PFSK-1 (cell line): ENCODE measurements around the gene RBPMS2.

Source experiments
- POLR2AphosphoS5 ChIP-seq: IDR thresholded peaks from 2 replicates; pipeline ENCODE4 v1.6.1; 2012; ENCODE audit warnings: low read depth, mild to moderate bottlenecking, control low read depth, low read length, moderate library complexity
- REST ChIP-seq, 2 experiments: IDR thresholded peaks; 2 replicates each; pipeline versions ENCODE4 v1.6.1 to v1.8.0; 2011 to 2012; ENCODE audit warnings: low read depth in 2 of 2, low read length in 2 of 2, control low read depth in 1 of 2, inconsistent platforms in 1 of 2, mild to moderate bottlenecking in 1 of 2, moderate library complexity in 1 of 2; ENCODE audit not compliant: insufficient read depth in 1 of 2
- TAF1 ChIP-seq: IDR thresholded peaks from 2 replicates; pipeline ENCODE4 v1.6.1; 2012; ENCODE audit warnings: low read length, control low read depth, borderline replicate concordance; ENCODE audit not compliant: insufficient read depth

GRCh38 chr15:64803526-64803925 is 28.1 kb upstream of the RBPMS2 start:
- TF ChIP-seq POLR2AphosphoS5 (no peak), TAF1 (no peak), REST (IDR thresholded peaks at IDR 0.05; ENCODE audit: insufficient read depth in 1 of 2, low read depth in 2 of 2, low read length in 2 of 2) (no peak)
